ENCODE measurements around the gene TCP11L2. TPM values are rescaled to one million over a fixed set of nuclear protein-coding genes. Genes with fewer than 3 reads are reported as not detected.

Gene TCP11L2
- total and polyA plus RNA-seq, 2 of the 13 experiments (the other 11 are each of a cell fraction or from before 2014, with no cell fraction given), result 4.6 to 24.1 TPM

DNA sequence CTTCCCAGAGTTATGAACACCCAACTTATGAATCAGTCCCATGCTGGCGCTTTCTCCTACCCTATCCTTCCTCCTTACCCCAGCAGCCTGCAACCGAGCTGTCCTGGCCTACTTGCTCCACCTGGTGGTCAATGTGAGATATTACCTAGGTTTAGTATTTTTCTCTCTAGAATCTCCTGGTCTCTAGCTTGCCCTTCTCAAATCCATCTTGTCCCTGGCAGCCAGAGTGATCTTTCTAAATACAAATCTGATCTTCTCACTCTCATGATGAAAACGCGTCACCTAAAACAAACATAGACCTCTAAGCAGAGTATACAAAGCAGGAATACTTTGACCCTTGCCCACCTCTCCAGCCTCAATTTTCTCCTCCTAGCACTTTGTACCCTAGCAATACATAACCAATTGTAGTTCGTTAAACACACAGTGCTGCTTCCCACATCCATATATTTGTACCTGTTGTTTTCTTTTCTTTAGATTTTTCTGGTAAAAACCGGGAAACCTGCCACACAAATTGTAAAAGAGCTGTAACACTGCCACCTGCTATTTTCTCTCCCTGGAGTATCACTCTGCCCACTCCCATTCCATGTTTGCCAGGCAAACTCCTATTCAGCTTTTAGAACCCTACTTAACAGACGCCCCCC, 20.0 kb upstream of the TCP11L2 start (continued):
- TF ChIP-seq, protein P1, sequence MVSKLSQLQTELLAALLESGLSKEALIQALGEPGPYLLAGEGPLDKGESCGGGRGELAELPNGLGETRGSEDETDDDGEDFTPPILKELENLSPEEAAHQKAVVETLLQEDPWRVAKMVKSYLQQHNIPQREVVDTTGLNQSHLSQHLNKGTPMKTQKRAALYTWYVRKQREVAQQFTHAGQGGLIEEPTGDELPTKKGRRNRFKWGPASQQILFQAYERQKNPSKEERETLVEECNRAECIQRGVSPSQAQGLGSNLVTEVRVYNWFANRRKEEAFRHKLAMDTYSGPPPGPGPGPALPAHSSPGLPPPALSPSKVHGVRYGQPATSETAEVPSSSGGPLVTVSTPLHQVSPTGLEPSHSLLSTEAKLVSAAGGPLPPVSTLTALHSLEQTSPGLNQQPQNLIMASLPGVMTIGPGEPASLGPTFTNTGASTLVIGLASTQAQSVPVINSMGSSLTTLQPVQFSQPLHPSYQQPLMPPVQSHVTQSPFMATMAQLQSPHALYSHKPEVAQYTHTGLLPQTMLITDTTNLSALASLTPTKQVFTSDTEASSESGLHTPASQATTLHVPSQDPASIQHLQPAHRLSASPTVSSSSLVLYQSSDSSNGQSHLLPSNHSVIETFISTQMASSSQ (IDR thresholded peaks at IDR 0.05; ENCODE audit: low read depth), result peak; percentile 77
- TF ChIP-seq, protein P1 (CRISPR knock-in tag; IDR thresholded peaks at IDR 0.05; ENCODE audit: borderline replicate concordance), result peak; percentile 50
- TF ChIP-seq, protein P2, sequence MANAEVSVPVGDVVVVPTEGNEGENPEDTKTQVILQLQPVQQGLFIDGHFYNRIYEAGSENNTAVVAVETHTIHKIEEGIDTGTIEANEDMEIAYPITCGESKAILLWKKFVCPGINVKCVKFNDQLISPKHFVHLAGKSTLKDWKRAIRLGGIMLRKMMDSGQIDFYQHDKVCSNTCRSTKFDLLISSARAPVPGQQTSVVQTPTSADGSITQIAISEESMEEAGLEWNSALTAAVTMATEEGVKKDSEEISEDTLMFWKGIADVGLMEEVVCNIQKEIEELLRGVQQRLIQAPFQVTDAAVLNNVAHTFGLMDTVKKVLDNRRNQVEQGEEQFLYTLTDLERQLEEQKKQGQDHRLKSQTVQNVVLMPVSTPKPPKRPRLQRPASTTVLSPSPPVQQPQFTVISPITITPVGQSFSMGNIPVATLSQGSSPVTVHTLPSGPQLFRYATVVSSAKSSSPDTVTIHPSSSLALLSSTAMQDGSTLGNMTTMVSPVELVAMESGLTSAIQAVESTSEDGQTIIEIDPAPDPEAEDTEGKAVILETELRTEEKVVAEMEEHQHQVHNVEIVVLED (CRISPR knock-in tag; IDR thresholded peaks at IDR 0.05; ENCODE audit: borderline replicate concordance), result peak; percentile 19; the same call in 1 of the 2 replicates
- no peak for TF ChIP-seq SRSF9 (IDR thresholded peaks at IDR 0.05; ENCODE audit: borderline replicate concordance, insufficient read depth, low read depth, low read length, poor library complexity, severe bottlenecking)
- peak; percentile 97 for TF ChIP-seq TBL1XR1 (IDR thresholded peaks at IDR 0.05; ENCODE audit: borderline replicate concordance, low read length, partially characterized antibody)
- no peak for TF ChIP-seq ZC3H4 (CRISPR knock-in tag; IDR thresholded peaks at IDR 0.05; ENCODE audit: borderline replicate concordance)
- TF ChIP-seq, protein P3, sequence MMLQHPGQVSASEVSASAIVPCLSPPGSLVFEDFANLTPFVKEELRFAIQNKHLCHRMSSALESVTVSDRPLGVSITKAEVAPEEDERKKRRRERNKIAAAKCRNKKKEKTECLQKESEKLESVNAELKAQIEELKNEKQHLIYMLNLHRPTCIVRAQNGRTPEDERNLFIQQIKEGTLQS (CRISPR knock-in tag; IDR thresholded peaks at IDR 0.05), result peak; percentile 63; the same call in 1 of the 2 replicates
- peak; percentile 93 for TF ChIP-seq ISL2 (CRISPR knock-in tag; IDR thresholded peaks at IDR 0.05)
- TF ChIP-seq CCDC6 (CRISPR knock-in tag; IDR thresholded peaks at IDR 0.05), result 0 out of 2 replicates have a peak, but pooled peaks have one; percentile 40
- TF ChIP-seq CBX5 (CRISPR knock-in tag; IDR thresholded peaks at IDR 0.05; ENCODE audit: borderline replicate concordance), result 0 out of 2 replicates have a peak, but pooled peaks have one; percentile 63
- TF ChIP-seq, protein P4, sequence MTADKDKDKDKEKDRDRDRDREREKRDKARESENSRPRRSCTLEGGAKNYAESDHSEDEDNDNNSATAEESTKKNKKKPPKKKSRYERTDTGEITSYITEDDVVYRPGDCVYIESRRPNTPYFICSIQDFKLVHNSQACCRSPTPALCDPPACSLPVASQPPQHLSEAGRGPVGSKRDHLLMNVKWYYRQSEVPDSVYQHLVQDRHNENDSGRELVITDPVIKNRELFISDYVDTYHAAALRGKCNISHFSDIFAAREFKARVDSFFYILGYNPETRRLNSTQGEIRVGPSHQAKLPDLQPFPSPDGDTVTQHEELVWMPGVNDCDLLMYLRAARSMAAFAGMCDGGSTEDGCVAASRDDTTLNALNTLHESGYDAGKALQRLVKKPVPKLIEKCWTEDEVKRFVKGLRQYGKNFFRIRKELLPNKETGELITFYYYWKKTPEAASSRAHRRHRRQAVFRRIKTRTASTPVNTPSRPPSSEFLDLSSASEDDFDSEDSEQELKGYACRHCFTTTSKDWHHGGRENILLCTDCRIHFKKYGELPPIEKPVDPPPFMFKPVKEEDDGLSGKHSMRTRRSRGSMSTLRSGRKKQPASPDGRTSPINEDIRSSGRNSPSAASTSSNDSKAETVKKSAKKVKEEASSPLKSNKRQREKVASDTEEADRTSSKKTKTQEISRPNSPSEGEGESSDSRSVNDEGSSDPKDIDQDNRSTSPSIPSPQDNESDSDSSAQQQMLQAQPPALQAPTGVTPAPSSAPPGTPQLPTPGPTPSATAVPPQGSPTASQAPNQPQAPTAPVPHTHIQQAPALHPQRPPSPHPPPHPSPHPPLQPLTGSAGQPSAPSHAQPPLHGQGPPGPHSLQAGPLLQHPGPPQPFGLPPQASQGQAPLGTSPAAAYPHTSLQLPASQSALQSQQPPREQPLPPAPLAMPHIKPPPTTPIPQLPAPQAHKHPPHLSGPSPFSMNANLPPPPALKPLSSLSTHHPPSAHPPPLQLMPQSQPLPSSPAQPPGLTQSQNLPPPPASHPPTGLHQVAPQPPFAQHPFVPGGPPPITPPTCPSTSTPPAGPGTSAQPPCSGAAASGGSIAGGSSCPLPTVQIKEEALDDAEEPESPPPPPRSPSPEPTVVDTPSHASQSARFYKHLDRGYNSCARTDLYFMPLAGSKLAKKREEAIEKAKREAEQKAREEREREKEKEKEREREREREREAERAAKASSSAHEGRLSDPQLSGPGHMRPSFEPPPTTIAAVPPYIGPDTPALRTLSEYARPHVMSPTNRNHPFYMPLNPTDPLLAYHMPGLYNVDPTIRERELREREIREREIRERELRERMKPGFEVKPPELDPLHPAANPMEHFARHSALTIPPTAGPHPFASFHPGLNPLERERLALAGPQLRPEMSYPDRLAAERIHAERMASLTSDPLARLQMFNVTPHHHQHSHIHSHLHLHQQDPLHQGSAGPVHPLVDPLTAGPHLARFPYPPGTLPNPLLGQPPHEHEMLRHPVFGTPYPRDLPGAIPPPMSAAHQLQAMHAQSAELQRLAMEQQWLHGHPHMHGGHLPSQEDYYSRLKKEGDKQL (CRISPR knock-in tag; IDR thresholded peaks at IDR 0.05; ENCODE audit: low read depth), result peak; percentile 97
- TF ChIP-seq ZSCAN30 (CRISPR knock-in tag; IDR thresholded peaks at IDR 0.05), result no peak
- TF ChIP-seq NFE2L2 (IDR thresholded peaks at IDR 0.05; ENCODE audit: low read length), result no peak
- TF ChIP-seq, protein P5, sequence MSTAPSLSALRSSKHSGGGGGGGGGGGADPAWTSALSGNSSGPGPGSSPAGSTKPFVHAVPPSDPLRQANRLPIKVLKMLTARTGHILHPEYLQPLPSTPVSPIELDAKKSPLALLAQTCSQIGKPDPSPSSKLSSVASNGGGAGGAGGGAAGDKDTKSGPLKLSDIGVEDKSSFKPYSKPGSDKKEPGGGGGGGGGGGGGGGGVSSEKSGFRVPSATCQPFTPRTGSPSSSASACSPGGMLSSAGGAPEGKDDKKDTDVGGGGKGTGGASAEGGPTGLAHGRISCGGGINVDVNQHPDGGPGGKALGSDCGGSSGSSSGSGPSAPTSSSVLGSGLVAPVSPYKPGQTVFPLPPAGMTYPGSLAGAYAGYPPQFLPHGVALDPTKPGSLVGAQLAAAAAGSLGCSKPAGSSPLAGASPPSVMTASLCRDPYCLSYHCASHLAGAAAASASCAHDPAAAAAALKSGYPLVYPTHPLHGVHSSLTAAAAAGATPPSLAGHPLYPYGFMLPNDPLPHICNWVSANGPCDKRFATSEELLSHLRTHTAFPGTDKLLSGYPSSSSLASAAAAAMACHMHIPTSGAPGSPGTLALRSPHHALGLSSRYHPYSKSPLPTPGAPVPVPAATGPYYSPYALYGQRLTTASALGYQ (CRISPR knock-in tag; IDR thresholded peaks at IDR 0.05), result peak; percentile 98
